ENCODE data around the gene PNO1.

DNA sequence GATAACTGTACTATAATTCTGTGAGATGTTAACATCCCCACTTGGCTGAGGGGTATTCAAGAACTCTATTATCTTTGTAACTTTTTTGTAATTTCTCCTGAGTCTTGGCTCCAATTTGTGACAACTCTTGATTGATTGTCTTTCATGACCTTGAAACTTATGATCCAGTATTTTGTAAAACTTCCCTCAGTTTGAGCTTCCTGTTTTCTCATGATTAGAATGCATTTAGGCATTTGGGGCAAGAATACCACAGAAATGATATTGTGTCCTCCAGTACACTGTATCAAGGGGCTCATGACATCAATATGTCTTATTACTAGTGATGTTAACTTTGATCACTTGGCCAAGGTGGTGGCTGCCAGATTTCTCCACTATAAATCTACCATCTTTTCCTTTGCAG lies 37.4 kb downstream of the PNO1 start:
- TF ChIP-seq, protein P1, sequence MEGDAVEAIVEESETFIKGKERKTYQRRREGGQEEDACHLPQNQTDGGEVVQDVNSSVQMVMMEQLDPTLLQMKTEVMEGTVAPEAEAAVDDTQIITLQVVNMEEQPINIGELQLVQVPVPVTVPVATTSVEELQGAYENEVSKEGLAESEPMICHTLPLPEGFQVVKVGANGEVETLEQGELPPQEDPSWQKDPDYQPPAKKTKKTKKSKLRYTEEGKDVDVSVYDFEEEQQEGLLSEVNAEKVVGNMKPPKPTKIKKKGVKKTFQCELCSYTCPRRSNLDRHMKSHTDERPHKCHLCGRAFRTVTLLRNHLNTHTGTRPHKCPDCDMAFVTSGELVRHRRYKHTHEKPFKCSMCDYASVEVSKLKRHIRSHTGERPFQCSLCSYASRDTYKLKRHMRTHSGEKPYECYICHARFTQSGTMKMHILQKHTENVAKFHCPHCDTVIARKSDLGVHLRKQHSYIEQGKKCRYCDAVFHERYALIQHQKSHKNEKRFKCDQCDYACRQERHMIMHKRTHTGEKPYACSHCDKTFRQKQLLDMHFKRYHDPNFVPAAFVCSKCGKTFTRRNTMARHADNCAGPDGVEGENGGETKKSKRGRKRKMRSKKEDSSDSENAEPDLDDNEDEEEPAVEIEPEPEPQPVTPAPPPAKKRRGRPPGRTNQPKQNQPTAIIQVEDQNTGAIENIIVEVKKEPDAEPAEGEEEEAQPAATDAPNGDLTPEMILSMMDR (optimal IDR thresholded peaks at IDR 0.05 in 1 of 3, IDR thresholded peaks at IDR 0.05 in 1 of 3, conservative IDR thresholded peaks at IDR 0.05 in 1 of 3; ENCODE audit: extremely low read depth in 1 of 3, insufficient read depth in 2 of 3, low read length in 3 of 3): no peak
- no peak for TF ChIP-seq EZH2 (IDR thresholded peaks at IDR 0.05; ENCODE audit: low read length)
